ENCODE results near the gene SPO11. TPM values are rescaled to one million over a fixed set of nuclear protein-coding genes. Genes with fewer than 3 reads are reported as not detected.

The SPO11 gene
- total RNA-seq, 1 donor from 2014 or later: not detected

- Mint-ChIP-seq H3K36me3 (ENCODE audit: unreplicated experiment) (no peaks in the 10 kb centered on the region), H3K9me3 (ENCODE audit: unreplicated experiment) (no peaks in the 10 kb centered on the region), H3K27ac (ENCODE audit: unreplicated experiment) (no peak overlapping the region), H3K4me3 (ENCODE audit: unreplicated experiment) (no peak overlapping the region), H3K4me1 (ENCODE audit: unreplicated experiment) (peaks cover 7% of the 10 kb centered on the region), H3K27me3 (ENCODE audit: unreplicated experiment) (peaks cover 68% of the 10 kb centered on the region)
- DNase-seq (ENCODE audit: extremely low spot score, unreplicated experiment): no peak
- TF ChIP-seq, protein P1, sequence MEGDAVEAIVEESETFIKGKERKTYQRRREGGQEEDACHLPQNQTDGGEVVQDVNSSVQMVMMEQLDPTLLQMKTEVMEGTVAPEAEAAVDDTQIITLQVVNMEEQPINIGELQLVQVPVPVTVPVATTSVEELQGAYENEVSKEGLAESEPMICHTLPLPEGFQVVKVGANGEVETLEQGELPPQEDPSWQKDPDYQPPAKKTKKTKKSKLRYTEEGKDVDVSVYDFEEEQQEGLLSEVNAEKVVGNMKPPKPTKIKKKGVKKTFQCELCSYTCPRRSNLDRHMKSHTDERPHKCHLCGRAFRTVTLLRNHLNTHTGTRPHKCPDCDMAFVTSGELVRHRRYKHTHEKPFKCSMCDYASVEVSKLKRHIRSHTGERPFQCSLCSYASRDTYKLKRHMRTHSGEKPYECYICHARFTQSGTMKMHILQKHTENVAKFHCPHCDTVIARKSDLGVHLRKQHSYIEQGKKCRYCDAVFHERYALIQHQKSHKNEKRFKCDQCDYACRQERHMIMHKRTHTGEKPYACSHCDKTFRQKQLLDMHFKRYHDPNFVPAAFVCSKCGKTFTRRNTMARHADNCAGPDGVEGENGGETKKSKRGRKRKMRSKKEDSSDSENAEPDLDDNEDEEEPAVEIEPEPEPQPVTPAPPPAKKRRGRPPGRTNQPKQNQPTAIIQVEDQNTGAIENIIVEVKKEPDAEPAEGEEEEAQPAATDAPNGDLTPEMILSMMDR (IDR thresholded peaks at IDR 0.05): no peak
These were observed 3.8 kb upstream of the SPO11 start for GRCh38 chr20:57325632-57326356.

GRCh38 chr20:57326667-57327455, 2.7 kb upstream of the SPO11 start:
- Mint-ChIP-seq H3K9me3 (ENCODE audit: unreplicated experiment) (no peaks in the 10 kb centered on the region), H3K4me1 (ENCODE audit: unreplicated experiment) (peaks cover 7% of the 10 kb centered on the region), H3K36me3 (ENCODE audit: unreplicated experiment) (no peaks in the 10 kb centered on the region), H3K27ac (ENCODE audit: unreplicated experiment) (no peak overlapping the region), H3K4me3 (ENCODE audit: unreplicated experiment) (no peak overlapping the region), H3K27me3 (ENCODE audit: unreplicated experiment) (peaks cover 72% of the 10 kb centered on the region)
- TF ChIP-seq, protein P1 (IDR thresholded peaks at IDR 0.05): no peak
- DNase-seq (ENCODE audit: extremely low spot score, unreplicated experiment): no peak

DNA sequence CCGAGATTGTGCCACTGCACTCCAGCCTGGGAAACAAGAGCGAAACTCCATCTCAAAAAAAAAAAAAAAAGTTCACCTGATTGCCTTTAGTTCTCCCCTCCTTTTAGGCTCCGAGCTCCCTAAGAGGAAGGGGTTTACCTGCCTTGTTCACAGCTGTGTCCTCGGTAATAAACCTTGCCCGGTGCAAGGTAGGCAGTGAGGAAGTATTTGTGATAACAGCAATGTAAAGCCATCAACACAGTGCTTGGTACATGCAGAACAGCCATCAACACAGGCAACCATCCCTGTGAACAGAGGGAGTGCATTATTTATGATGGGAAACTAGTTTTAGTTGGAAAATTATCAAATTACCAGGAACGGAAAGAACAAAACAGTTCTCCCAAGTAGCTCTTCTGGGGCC, 1.8 kb upstream of the SPO11 start:
- Mint-ChIP-seq H3K36me3 (ENCODE audit: unreplicated experiment) (no peaks in the 10 kb centered on the region), H3K27me3 (ENCODE audit: unreplicated experiment) (peaks cover 72% of the 10 kb centered on the region), H3K9me3 (ENCODE audit: unreplicated experiment) (no peaks in the 10 kb centered on the region), H3K4me1 (ENCODE audit: unreplicated experiment) (peaks cover 4% of the 10 kb centered on the region), H3K27ac (ENCODE audit: unreplicated experiment) (no peak overlapping the region), H3K4me3 (ENCODE audit: unreplicated experiment) (no peak overlapping the region)
- TF ChIP-seq, protein P1 (IDR thresholded peaks at IDR 0.05): no peak
- peak; percentile 54 for DNase-seq (ENCODE audit: extremely low spot score, unreplicated experiment)

DNA sequence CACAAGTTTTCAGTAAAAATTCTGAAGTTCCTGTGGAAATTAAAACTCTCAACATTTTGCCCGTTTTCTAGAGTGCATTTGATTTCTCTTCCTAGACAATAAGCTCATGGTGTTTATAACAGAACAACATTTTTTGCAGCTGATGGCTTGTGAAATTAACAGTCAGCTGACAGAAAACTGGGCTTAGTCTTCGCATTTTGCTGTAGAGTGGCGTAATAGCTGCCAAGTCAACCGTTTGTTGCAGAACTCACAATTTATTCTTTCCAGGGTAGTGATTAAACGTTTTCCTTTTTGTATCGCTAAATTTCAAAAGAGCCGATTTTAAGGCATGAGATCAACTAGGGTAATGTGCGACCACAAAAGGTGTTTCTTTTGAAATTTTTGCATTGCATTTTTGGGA, 1.4 kb downstream of the SPO11 start:
- DNase-seq (ENCODE audit: extremely low spot score, unreplicated experiment): no peak
- Mint-ChIP-seq H3K27ac (ENCODE audit: unreplicated experiment) (no peak overlapping the region), H3K27me3 (ENCODE audit: unreplicated experiment) (peaks cover 66% of the 10 kb centered on the region), H3K9me3 (ENCODE audit: unreplicated experiment) (no peaks in the 10 kb centered on the region), H3K36me3 (ENCODE audit: unreplicated experiment) (no peaks in the 10 kb centered on the region), H3K4me3 (ENCODE audit: unreplicated experiment) (no peak overlapping the region), H3K4me1 (ENCODE audit: unreplicated experiment) (no peaks in the 10 kb centered on the region)
- TF ChIP-seq, protein P1 (IDR thresholded peaks at IDR 0.05): no peak
